Measurements from ENCODE around the gene EEF1AKMT2. TPM values are rescaled to one million over a fixed set of nuclear protein-coding genes. Genes with fewer than 3 reads are reported as not detected.

The EEF1AKMT2 gene
- total RNA-seq, 1 donor = 25.3 TPM

GRCh38 chr10:124717041-124717757, 74.5 kb downstream of the EEF1AKMT2 start:
- DNase-seq (ENCODE audit: low read depth) = no peak
- H3K4me3 ChIP-seq (ENCODE audit: low read depth, low read length) = no peak overlapping the region
- TF ChIP-seq CTCF (IDR thresholded peaks at IDR 0.05; ENCODE audit: insufficient read depth, low read length) = no peak

- no peak for TF ChIP-seq CTCF (IDR thresholded peaks at IDR 0.05; ENCODE audit: insufficient read depth, low read length)
- H3K4me3 ChIP-seq (ENCODE audit: low read depth, low read length) = no peak overlapping the region
- no peak for DNase-seq (ENCODE audit: low read depth)
Measured at GRCh38 chr10:124716369-124716768, 75.3 kb downstream of the EEF1AKMT2 start.

GRCh38 chr10:124715439-124715838, 76.2 kb downstream of the EEF1AKMT2 start:
- H3K4me3 ChIP-seq (ENCODE audit: low read depth, low read length) = no peak overlapping the region
- no peak for TF ChIP-seq CTCF (IDR thresholded peaks at IDR 0.05; ENCODE audit: insufficient read depth, low read length)
- no peak for DNase-seq (ENCODE audit: low read depth)

DNA sequence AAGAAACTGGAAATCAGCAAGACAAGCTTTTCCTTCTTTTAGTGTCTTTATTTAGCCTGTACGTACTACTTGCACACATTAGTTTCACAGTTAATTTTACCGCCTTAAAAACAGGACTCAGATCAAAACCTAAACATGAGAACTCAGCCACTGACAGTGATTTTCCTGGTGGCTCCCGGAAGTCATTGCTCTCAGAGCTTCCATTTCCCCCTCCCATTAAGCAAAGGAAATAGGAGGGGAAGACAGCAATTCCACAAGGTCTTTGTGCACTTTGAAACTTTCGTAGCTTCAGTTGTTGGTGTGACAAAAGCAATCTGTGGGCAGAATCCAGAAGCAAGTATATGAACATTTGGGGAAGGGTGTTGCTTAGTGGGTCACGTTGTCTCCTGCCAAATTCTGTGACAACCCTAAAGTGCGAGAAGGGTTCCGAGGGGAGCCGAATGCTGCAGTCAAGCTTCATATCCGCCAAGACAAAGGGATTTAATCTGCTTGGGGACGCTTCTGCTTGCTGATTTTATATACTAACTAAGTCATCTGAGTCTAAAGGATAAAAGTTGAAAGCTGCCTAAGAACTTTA, 77.9 kb downstream of the EEF1AKMT2 start:
- no peak for DNase-seq (ENCODE audit: low read depth)
- no peak overlapping the region for H3K4me3 ChIP-seq (ENCODE audit: low read depth, low read length)
- TF ChIP-seq CTCF (IDR thresholded peaks at IDR 0.05; ENCODE audit: insufficient read depth, low read length) = no peak

GRCh38 chr10:124712704-124713407, 78.8 kb downstream of the EEF1AKMT2 start:
- TF ChIP-seq CTCF (IDR thresholded peaks at IDR 0.05; ENCODE audit: insufficient read depth, low read length) = no peak
- H3K4me3 ChIP-seq (ENCODE audit: low read depth, low read length) = no peak overlapping the region
- no peak for DNase-seq (ENCODE audit: low read depth)

- DNase-seq (ENCODE audit: low read depth) = no peak
- H3K4me3 ChIP-seq (ENCODE audit: low read depth, low read length) = no peak overlapping the region
- TF ChIP-seq CTCF (IDR thresholded peaks at IDR 0.05; ENCODE audit: insufficient read depth, low read length) = no peak
Measured at GRCh38 chr10:124711145-124711544, 80.5 kb downstream of the EEF1AKMT2 start.

Data from fibroblast of the aortic adventitia (primary cell).